ENCODE results near the gene DNAJC22. TPM values are rescaled to one million over a fixed set of nuclear protein-coding genes. Genes with fewer than 3 reads are reported as not detected.

The DNAJC22 gene
- polyA plus RNA-seq, 3 donors: not detected

DNA sequence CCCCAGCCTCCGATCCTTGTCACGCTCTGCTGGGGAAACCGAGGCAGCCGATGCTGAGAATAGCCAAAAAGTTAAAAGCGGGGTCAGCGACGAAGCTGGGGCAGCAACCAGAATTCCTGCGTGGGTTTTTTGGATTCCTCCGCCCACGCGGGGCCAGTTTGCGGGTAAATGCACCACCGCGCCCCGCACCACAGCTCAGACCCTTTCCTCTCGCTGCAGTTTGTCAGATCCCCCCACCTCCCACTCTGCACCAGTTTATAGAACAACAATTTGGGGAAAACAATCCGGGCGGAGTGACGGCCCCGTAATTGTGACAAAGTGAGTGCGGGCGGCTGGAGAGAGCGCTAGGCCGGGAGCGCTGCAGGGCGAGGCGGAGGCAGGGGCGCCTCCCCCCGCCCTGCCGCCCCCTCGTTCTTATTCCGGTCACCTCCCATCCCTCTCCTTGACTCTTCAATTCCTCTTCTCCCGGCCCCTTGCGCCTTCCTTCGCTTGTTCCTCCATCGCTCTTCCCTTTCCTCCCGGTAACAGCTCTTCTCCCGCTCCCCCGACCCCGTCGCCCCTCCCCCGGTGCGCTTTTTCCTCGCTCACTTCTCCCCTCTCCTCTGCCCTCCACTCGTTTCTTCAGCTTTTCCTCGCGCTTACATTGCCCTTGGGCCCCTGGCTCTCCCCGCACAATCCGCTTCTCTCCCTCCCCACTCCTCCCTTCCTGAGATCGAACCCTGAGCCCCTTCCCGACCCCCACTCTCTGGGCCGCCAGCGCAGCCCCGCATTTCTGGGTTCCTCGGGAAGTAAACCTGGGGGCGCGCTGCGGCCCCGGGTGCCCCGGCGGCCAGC is 646 bp upstream of the DNAJC22 start:
- intact Hi-C loops (cut with micrococcal nuclease): loop anchor here in 1 of 2 donors (10.0 kb wide), 1 partner anchor 281 kb away; the partner anchor contains the start of genes KMT2D and RHEBL1
- WGBS (ENCODE audit: insufficient coverage): 2% methylated on average over 42 of the region's 61 CpGs
- TF ChIP-seq, protein P1, sequence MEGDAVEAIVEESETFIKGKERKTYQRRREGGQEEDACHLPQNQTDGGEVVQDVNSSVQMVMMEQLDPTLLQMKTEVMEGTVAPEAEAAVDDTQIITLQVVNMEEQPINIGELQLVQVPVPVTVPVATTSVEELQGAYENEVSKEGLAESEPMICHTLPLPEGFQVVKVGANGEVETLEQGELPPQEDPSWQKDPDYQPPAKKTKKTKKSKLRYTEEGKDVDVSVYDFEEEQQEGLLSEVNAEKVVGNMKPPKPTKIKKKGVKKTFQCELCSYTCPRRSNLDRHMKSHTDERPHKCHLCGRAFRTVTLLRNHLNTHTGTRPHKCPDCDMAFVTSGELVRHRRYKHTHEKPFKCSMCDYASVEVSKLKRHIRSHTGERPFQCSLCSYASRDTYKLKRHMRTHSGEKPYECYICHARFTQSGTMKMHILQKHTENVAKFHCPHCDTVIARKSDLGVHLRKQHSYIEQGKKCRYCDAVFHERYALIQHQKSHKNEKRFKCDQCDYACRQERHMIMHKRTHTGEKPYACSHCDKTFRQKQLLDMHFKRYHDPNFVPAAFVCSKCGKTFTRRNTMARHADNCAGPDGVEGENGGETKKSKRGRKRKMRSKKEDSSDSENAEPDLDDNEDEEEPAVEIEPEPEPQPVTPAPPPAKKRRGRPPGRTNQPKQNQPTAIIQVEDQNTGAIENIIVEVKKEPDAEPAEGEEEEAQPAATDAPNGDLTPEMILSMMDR (IDR thresholded peaks at IDR 0.05): no peak
- Mint-ChIP-seq H3K4me1 (peaks cover 42% of the 10 kb centered on the region), H3K27me3 (ENCODE audit: low read depth in 3 of 3) (peaks cover 75 to 97% (median 95%) of the 10 kb centered on the region in 3 donors), H3K36me3 (peaks cover 6 to 10% of the 10 kb centered on the region in 2 donors), H3K27ac (no peak overlapping the region), H3K4me3 (peak overlapping the region; percentile 70 to 94), H3K9me3 (peaks cover 0 to 26% (median 11%) of the 10 kb centered on the region in 7 donors)
- Histone ChIP-seq H3K4me3 (replicated peaks in 1 of 3; ENCODE audit: low read depth in 2 of 3, low read length in 3 of 3) (peak overlapping the region in 1 of 3 experiments; percentile 66), H3K79me2 (ENCODE audit: insufficient read depth, low read length) (no peaks in the 10 kb centered on the region), H3K9ac (ENCODE audit: insufficient read depth, low read length, poor library complexity, severe bottlenecking) (no peak overlapping the region), H2AFZ (ENCODE audit: insufficient read depth, low read depth, low read length, poor library complexity, severe bottlenecking) (peak overlapping the region; percentile 68), H3K4me2 (replicated peaks; ENCODE audit: extremely low read depth, low read length, poor library complexity, severe bottlenecking) (peak overlapping the region; percentile 70), H4K20me1 (ENCODE audit: insufficient read depth, low read length) (no peaks in the 10 kb centered on the region), H3K27ac (ENCODE audit: low read depth in 1 of 2, low read length in 2 of 2) (no peak overlapping the region), H3K4me1 (ENCODE audit: control insufficient read depth in 1 of 2, insufficient read depth in 2 of 2, low read length in 2 of 2) (peaks cover 44 to 52% of the 10 kb centered on the region in 2 donors), H3K36me3 (replicated peaks in 1 of 2; ENCODE audit: control insufficient read depth in 1 of 2, insufficient read depth in 2 of 2, low read length in 2 of 2) (no peaks in the 10 kb centered on the region), H3K27me3 (ENCODE audit: control insufficient read depth in 2 of 2, insufficient read depth in 2 of 2, low read length in 2 of 2) (peaks cover 67 to 91% of the 10 kb centered on the region in 2 donors), H3K9me3 (replicated peaks in 1 of 2; ENCODE audit: control insufficient read depth in 1 of 2, insufficient read depth in 1 of 2, low read length in 2 of 2) (peaks cover 2 to 43% of the 10 kb centered on the region in 2 donors)
- no peak for DNase-seq

- TF ChIP-seq, protein P1 (IDR thresholded peaks at IDR 0.05): peak; percentile 100
- peaks cover 36% of the 10 kb centered on the region for H3K4me1 Mint-ChIP-seq
- no peak overlapping the region for H3K27ac ChIP-seq (ENCODE audit: low read depth in 1 of 2, low read length in 2 of 2)
- no peaks in the 10 kb centered on the region for H3K36me3 ChIP-seq (replicated peaks in 1 of 2; ENCODE audit: control insufficient read depth in 1 of 2, insufficient read depth in 2 of 2, low read length in 2 of 2)
- H3K79me2 ChIP-seq (ENCODE audit: insufficient read depth, low read length): no peaks in the 10 kb centered on the region
- peaks cover 36 to 43% of the 10 kb centered on the region in 2 donors for H3K4me1 ChIP-seq (ENCODE audit: control insufficient read depth in 1 of 2, insufficient read depth in 2 of 2, low read length in 2 of 2)
- H3K36me3 Mint-ChIP-seq: peaks cover 6 to 10% of the 10 kb centered on the region in 2 donors
- peak overlapping the region in 1 of 3 experiments; percentile 66 for H3K4me3 ChIP-seq (replicated peaks in 1 of 3; ENCODE audit: low read depth in 2 of 3, low read length in 3 of 3)
- peak overlapping the region; percentile 70 to 94 for H3K4me3 Mint-ChIP-seq
- H3K27me3 ChIP-seq (ENCODE audit: control insufficient read depth in 2 of 2, insufficient read depth in 2 of 2, low read length in 2 of 2): peaks cover 60 to 82% of the 10 kb centered on the region in 2 donors
- H4K20me1 ChIP-seq (ENCODE audit: insufficient read depth, low read length): no peaks in the 10 kb centered on the region
- H3K27ac Mint-ChIP-seq: no peak overlapping the region
- 7% methylated on average over 33 of the region's 37 CpGs for WGBS (ENCODE audit: insufficient coverage)
- DNase-seq: peak in 2 of 3 donors; percentile 53 to 59
- peak overlapping the region; percentile 68 for H2AFZ ChIP-seq (ENCODE audit: insufficient read depth, low read depth, low read length, poor library complexity, severe bottlenecking)
- H3K27me3 Mint-ChIP-seq (ENCODE audit: low read depth in 3 of 3): peaks cover 65 to 91% (median 89%) of the 10 kb centered on the region in 3 donors
- intact Hi-C loops (cut with micrococcal nuclease): loop anchor here in 1 of 2 donors (10.0 kb wide), 1 partner anchor 283 kb away; the partner anchor contains the start of genes KMT2D and RHEBL1
- H3K9me3 ChIP-seq (replicated peaks in 1 of 2; ENCODE audit: control insufficient read depth in 1 of 2, insufficient read depth in 1 of 2, low read length in 2 of 2): peaks cover 2 to 32% of the 10 kb centered on the region in 2 donors
- H3K4me2 ChIP-seq (replicated peaks; ENCODE audit: extremely low read depth, low read length, poor library complexity, severe bottlenecking): peak overlapping the region; percentile 70
- H3K9ac ChIP-seq (ENCODE audit: insufficient read depth, low read length, poor library complexity, severe bottlenecking): no peak overlapping the region
- H3K9me3 Mint-ChIP-seq: peaks cover 0 to 26% (median 11%) of the 10 kb centered on the region in 7 donors
Observed at GRCh38 chr12:49347311-49348193, 864 bp downstream of the DNAJC22 start.

Data from CD14-positive monocyte (primary cell).